CD14-positive monocyte (primary cell): Measurements from ENCODE around the gene GNAT2. TPM values are rescaled to one million over a fixed set of nuclear protein-coding genes. Genes with fewer than 3 reads are reported as not detected.
A peak's percentile ranks its signal among the peaks of the same experiment; 100 is the strongest.

Experiments used
- DNase-seq, 3 donors: peaks; one replicate each; pipeline ENCODE4 v3.0.0-alpha.2; 2011 to 2022
- H2AFZ ChIP-seq: 2 replicates; pipeline ENCODE4 v1.6.0; 2012; ENCODE audit warnings: mild to moderate bottlenecking, low read depth, low read length, inconsistent platforms; ENCODE audit not compliant: insufficient read depth, poor library complexity, severe bottlenecking
- H3K27ac ChIP-seq, 2 donors: 1 replicate in 1 of 2; 2 replicates in 1 of 2; pipeline ENCODE4 v1.5.1; 2012 to 2013; ENCODE audit warnings: low read length in 2 of 2, control low read depth in 1 of 2, inconsistent platforms in 1 of 2, low read depth in 1 of 2, mild to moderate bottlenecking in 1 of 2
- H3K27me3 ChIP-seq, 2 donors: one replicate each; pipeline versions ENCODE4 v1.6.0 to v1.6.1; 2011 to 2013; ENCODE audit warnings: low read length in 2 of 2; ENCODE audit not compliant: control insufficient read depth in 2 of 2, insufficient read depth in 2 of 2
- H3K36me3 ChIP-seq, 2 donors: replicated peaks in 1 of 2; 1 replicate in 1 of 2; 2 replicates in 1 of 2; pipeline versions ENCODE4 v1.5.1 to v1.6.1; 2012 to 2013; ENCODE audit warnings: low read length in 2 of 2, control low read depth in 1 of 2, inconsistent platforms in 1 of 2, mild to moderate bottlenecking in 1 of 2; ENCODE audit not compliant: insufficient read depth in 2 of 2, control insufficient read depth in 1 of 2
- H3K4me1 ChIP-seq, 2 donors: 1 replicate in 1 of 2; 2 replicates in 1 of 2; pipeline versions ENCODE4 v1.5.1 to v1.6.1; 2012 to 2013; ENCODE audit warnings: low read length in 2 of 2, control low read depth in 1 of 2, inconsistent platforms in 1 of 2, mild to moderate bottlenecking in 1 of 2, moderate library complexity in 1 of 2; ENCODE audit not compliant: insufficient read depth in 2 of 2, control insufficient read depth in 1 of 2
- H3K4me2 ChIP-seq: replicated peaks from 2 replicates; pipeline ENCODE3; 2012; ENCODE audit warnings: low read length, moderate library complexity, mild to moderate bottlenecking; ENCODE audit not compliant: poor library complexity, severe bottlenecking; ENCODE audit errors: extremely low read depth
- H3K4me3 ChIP-seq, 3 experiments: fragments of 200-600 bp in 1 of 3; sonication (generic) in 1 of 3; replicated peaks in 1 of 3; 1 replicate in 2 of 3; 2 replicates in 1 of 3; pipeline ENCODE4 v1.5.1; 2011 to 2013; ENCODE audit warnings: low read length in 3 of 3, mild to moderate bottlenecking in 3 of 3, control low read depth in 2 of 3, low read depth in 2 of 3, inconsistent platforms in 1 of 3, moderate library complexity in 1 of 3
- H3K79me2 ChIP-seq: 2 replicates; pipeline ENCODE4 v1.6.0; 2012; ENCODE audit warnings: mild to moderate bottlenecking, control low read depth, inconsistent platforms, low read length, moderate library complexity; ENCODE audit not compliant: insufficient read depth
- H3K9ac ChIP-seq: 2 replicates; pipeline ENCODE4 v1.6.0; 2017; ENCODE audit warnings: low read length, mild to moderate bottlenecking; ENCODE audit not compliant: insufficient read depth, poor library complexity, severe bottlenecking
- H3K9me3 ChIP-seq, 2 donors: replicated peaks in 1 of 2; 1 replicate in 1 of 2; 2 replicates in 1 of 2; pipeline versions ENCODE4 v1.5.1 to v1.6.1; 2012 to 2013; ENCODE audit warnings: low read length in 2 of 2, control low read depth in 1 of 2; ENCODE audit not compliant: control insufficient read depth in 1 of 2, insufficient read depth in 1 of 2
- H4K20me1 ChIP-seq: 2 replicates; pipeline ENCODE4 v1.6.0; 2012; ENCODE audit warnings: mild to moderate bottlenecking, low read length, control low read depth, moderate library complexity; ENCODE audit not compliant: insufficient read depth
- H3K27ac Mint-ChIP-seq, 7 donors: one replicate each; pipeline ENCODE4 v1.8.0; 2020; ENCODE audit warnings: mild to moderate bottlenecking in 7 of 7, mixed read lengths in 7 of 7, moderate library complexity in 6 of 7, inconsistent platforms in 2 of 7
- H3K27me3 Mint-ChIP-seq, 3 donors: one replicate each; pipeline ENCODE4 v1.8.0; 2021 to 2022; ENCODE audit warnings: low read depth in 3 of 3, mild to moderate bottlenecking in 3 of 3, mixed read lengths in 3 of 3, moderate library complexity in 3 of 3, inconsistent platforms in 1 of 3
- H3K36me3 Mint-ChIP-seq, 2 donors: one replicate each; pipeline ENCODE4 v1.8.0; 2020; ENCODE audit warnings: mixed read lengths in 2 of 2, inconsistent platforms in 1 of 2, mild to moderate bottlenecking in 1 of 2
- H3K4me1 Mint-ChIP-seq: one replicate; pipeline ENCODE4 v1.8.0; 2020; ENCODE audit warnings: mild to moderate bottlenecking, mixed read lengths
- H3K4me3 Mint-ChIP-seq, 2 donors: one replicate each; pipeline ENCODE4 v1.8.0; 2020; ENCODE audit warnings: mild to moderate bottlenecking in 2 of 2, mixed read lengths in 2 of 2, moderate library complexity in 1 of 2
- H3K9me3 Mint-ChIP-seq, 7 donors: one replicate each; pipeline ENCODE4 v1.8.0; 2020 to 2022; ENCODE audit warnings: mixed read lengths in 7 of 7, mild to moderate bottlenecking in 6 of 7, moderate library complexity in 6 of 7, inconsistent platforms in 2 of 7
- CTCF ChIP-seq: fragments of 200-600 bp; IDR thresholded peaks from one replicate; pipeline ENCODE4 v1.8.0; 2022; ENCODE audit warnings: antibody characterized with exemption, mild to moderate bottlenecking
- WGBS: methylation state at CpG from one replicate; pipeline ENCODE4 v1.1.5; 2013; ENCODE audit warnings: missing lambda C conversion rate; ENCODE audit not compliant: insufficient coverage; 5-methylcytosine and 5-hydroxymethylcytosine counted together
- intact Hi-C, 2 donors: fragments of 100-400 bp; cut with micrococcal nuclease; formaldehyde crosslinking; loops; one replicate each; pipeline versions ENCODE4 v1.15.0 to v1.15.1; 2023
- polyA plus RNA-seq, 3 donors: library from polyadenylated mRNA; depleted of rRNA in 1 of 3; unstranded in 2 of 3; stranded (reverse) in 1 of 3; fragments of 300-500 nt in 2 of 3; fragments of >200 nt in 1 of 3; fragmentation: Illumina TruSeq in 2 of 3; gene quantifications; 1 replicate in 2 of 3; 2 replicates in 1 of 3; pipeline ENCODE4 v1.2.3, GENCODE V29; 2012 to 2021

Gene GNAT2
- polyA plus RNA-seq, 3 donors = 0.05 TPM; not detected in 2

DNA sequence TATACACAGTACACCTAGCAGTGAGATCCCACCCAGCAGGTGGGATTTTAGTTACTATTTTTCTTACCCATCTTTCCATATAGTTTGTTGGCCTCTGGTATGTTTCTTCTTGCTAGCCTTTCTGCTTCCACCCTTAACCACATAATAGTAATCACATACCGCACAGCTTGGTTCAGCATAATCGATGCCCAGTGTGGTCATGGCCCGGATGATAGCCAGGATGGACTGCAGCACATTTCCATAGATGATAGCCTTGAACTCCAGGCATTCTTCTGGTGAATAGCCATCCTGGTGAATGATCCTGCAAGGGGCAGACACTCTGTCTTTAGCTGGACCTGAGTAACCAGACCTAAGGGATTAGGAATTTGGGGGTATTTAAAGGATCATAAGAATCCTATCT, 9.5 kb downstream of the GNAT2 start:
- H3K9me3 Mint-ChIP-seq = no peaks in the 10 kb centered on the region
- TF ChIP-seq CTCF = no peak
- H3K4me3 ChIP-seq = no peak overlapping the region
- intact Hi-C loops = no loop called here
- peaks cover 0 to 9% of the 10 kb centered on the region in 2 donors for H3K36me3 Mint-ChIP-seq
- peaks cover 63% of the 10 kb centered on the region for H3K4me1 Mint-ChIP-seq
- no peak overlapping the region for H3K9ac ChIP-seq
- H2AFZ ChIP-seq = no peak overlapping the region
- no peaks in the 10 kb centered on the region for H3K79me2 ChIP-seq
- H3K36me3 ChIP-seq = no peaks in the 10 kb centered on the region
- no peak overlapping the region for H3K27ac Mint-ChIP-seq
- no peaks in the 10 kb centered on the region for H4K20me1 ChIP-seq
- no peak overlapping the region for H3K4me2 ChIP-seq
- H3K4me3 Mint-ChIP-seq = no peak overlapping the region
- H3K4me1 ChIP-seq = peaks cover 36% of the 10 kb centered on the region in 2 donors
- no peaks in the 10 kb centered on the region for H3K27me3 ChIP-seq
- peaks cover 0 to 1% (median 0%) of the 10 kb centered on the region in 3 donors for H3K27me3 Mint-ChIP-seq
- no peaks in the 10 kb centered on the region for H3K9me3 ChIP-seq
- H3K27ac ChIP-seq = no peak overlapping the region
- no peak for DNase-seq
- 100% methylated on average over 3 of the region's 3 CpGs for WGBS

GRCh38 chr1:109605381-109605780, 14.0 kb downstream of the GNAT2 start:
- H3K79me2 ChIP-seq = no peaks in the 10 kb centered on the region
- H3K4me1 ChIP-seq = peaks cover 33 to 37% of the 10 kb centered on the region in 2 donors
- peaks cover 11 to 21% of the 10 kb centered on the region in 2 donors for H3K36me3 Mint-ChIP-seq
- peaks cover 52% of the 10 kb centered on the region for H3K4me1 Mint-ChIP-seq
- intact Hi-C loops = no loop called here
- no peak overlapping the region for H3K27ac ChIP-seq
- H3K27me3 Mint-ChIP-seq = no peaks in the 10 kb centered on the region
- H3K9ac ChIP-seq = no peak overlapping the region
- H3K27ac Mint-ChIP-seq = peak overlapping the region in 1 of 7 donors; percentile 69
- no peaks in the 10 kb centered on the region for H3K9me3 Mint-ChIP-seq
- H3K36me3 ChIP-seq = peaks cover 0 to 5% of the 10 kb centered on the region in 2 donors
- H3K27me3 ChIP-seq = no peaks in the 10 kb centered on the region
- no peak overlapping the region for H3K4me3 Mint-ChIP-seq
- no peak for TF ChIP-seq CTCF
- whole genome bisulfite sequencing = no CpG with 5 or more reads among the region's 1 CpG
- H4K20me1 ChIP-seq = no peaks in the 10 kb centered on the region
- H3K9me3 ChIP-seq = no peaks in the 10 kb centered on the region
- no peak overlapping the region for H3K4me3 ChIP-seq
- DNase-seq = no peak
- no peak overlapping the region for H2AFZ ChIP-seq
- H3K4me2 ChIP-seq = no peak overlapping the region
